HCT116 (cell line): Measurements from ENCODE around the gene LUC7L. TPM values are rescaled to one million over a fixed set of nuclear protein-coding genes. Genes with fewer than 3 reads are reported as not detected.

Experiments used
- ATAC-seq: fragments of 200-7000 bp; cut with Tn5 transposase; 2 replicates; pipeline ENCODE4 v1.9.1; 2020; ENCODE audit warnings: mild to moderate bottlenecking, moderate library complexity
- BruUV-seq: library from RNA; stranded (reverse); fragments of 400-500 nt; replicated peaks from 2 replicates; lab custom pipeline; 2021; lab: Mats Ljungman, UMichigan
- CTCF ChIA-PET: fragments of 300-600 bp; sonication (Branson Sonifier 250); formaldehyde crosslinking; loops from one replicate; lab custom pipeline; 2021; ENCODE audit warnings: antibody characterized with exemption; lab: Charles Lee
- POLR2A ChIA-PET: fragments of 300-600, 350-600 bp; sonication (Branson Sonifier 250); formaldehyde crosslinking; loops from one replicate; lab custom pipeline; 2021; ENCODE audit warnings: antibody characterized with exemption; lab: Charles Lee
- RAD21 ChIA-PET, 2 experiments: fragments of 300-600 bp; sonication (Branson Sonifier 250); formaldehyde crosslinking; loops; one replicate each; lab custom pipeline; 2023; ENCODE audit warnings: low total read pairs in 2 of 2; ENCODE audit not compliant: uncharacterized antibody in 2 of 2, unreplicated experiment in 2 of 2, low non-redundant PET in 1 of 2; lab: Charles Lee
- DNase-seq: peaks from one replicate; pipeline ENCODE4 v3.0.0-alpha.2; 2010; ENCODE audit warnings: low read depth, low spot score
- H2AFZ ChIP-seq: fragments of 200-600 bp; shearing (Covaris generic), sonication (generic); 2 replicates; pipeline ENCODE4 v1.6.1; 2017; ENCODE audit warnings: low read depth, mixed run types, mixed read lengths, antibody characterized with exemption, low read length; ENCODE audit not compliant: poor library complexity, severe bottlenecking
- H3K27ac ChIP-seq: 2 replicates; pipeline ENCODE4 v1.5.1; 2012; ENCODE audit warnings: low read depth, low read length
- H3K27me3 ChIP-seq: fragments of 200-600 bp; sonication (generic); 2 replicates; pipeline ENCODE4 v1.6.1; 2016; ENCODE audit warnings: mixed run types, low read length, mixed read lengths; ENCODE audit not compliant: insufficient read depth
- H3K36me3 ChIP-seq, 2 experiments: fragments of 200-500 bp in 1 of 2; fragments of 200-600 bp in 1 of 2; sonication (Bioruptor generic) in 1 of 2; sonication (generic) in 1 of 2; 2 replicates each; pipeline versions ENCODE4 v1.5.1 to v1.6.1; 2014 to 2016; ENCODE audit warnings: low read length in 2 of 2, inconsistent platforms in 1 of 2, mixed read lengths in 1 of 2, mixed run types in 1 of 2; ENCODE audit not compliant: insufficient read depth in 2 of 2, control insufficient read depth in 1 of 2
- H3K4me1 ChIP-seq, 2 experiments: fragments of 200-600 bp in 1 of 2; sonication (generic) in 1 of 2; 2 replicates each; pipeline versions ENCODE4 v1.5.1 to v1.6.1; 2012 to 2017; ENCODE audit warnings: low read length in 2 of 2, inconsistent platforms in 1 of 2, mild to moderate bottlenecking in 1 of 2, mixed read lengths in 1 of 2, mixed run types in 1 of 2, moderate library complexity in 1 of 2; ENCODE audit not compliant: insufficient read depth in 2 of 2, control insufficient read depth in 1 of 2
- H3K4me2 ChIP-seq: fragments of 200-600 bp; sonication (generic); 2 replicates; pipeline ENCODE4 v1.6.1; 2017; ENCODE audit warnings: mixed run types, low read length, mixed read lengths
- H3K4me3 ChIP-seq, 2 experiments: fragments of 200-600 bp in 1 of 2; sonication (generic) in 1 of 2; replicated peaks in 1 of 2; 2 replicates each; pipeline ENCODE4 v1.5.1; 2011 to 2016; ENCODE audit warnings: low read length in 2 of 2, control low read depth in 1 of 2, low read depth in 1 of 2, mild to moderate bottlenecking in 1 of 2, mixed read lengths in 1 of 2, mixed run types in 1 of 2
- H3K79me2 ChIP-seq: fragments of 200-600 bp; sonication (generic); 2 replicates; pipeline ENCODE4 v1.6.1; 2017; ENCODE audit warnings: mild to moderate bottlenecking, mixed run types, low read length, moderate library complexity, mixed read lengths; ENCODE audit not compliant: insufficient read depth
- H3K9ac ChIP-seq: fragments of 200-600 bp; sonication (generic); 2 replicates; pipeline ENCODE4 v1.6.1; 2016; ENCODE audit warnings: low read length, mixed read lengths
- H3K9me2 ChIP-seq: fragments of 200-600 bp; sonication (generic), shearing (Covaris generic); 2 replicates; pipeline ENCODE4 v1.6.1; 2017; ENCODE audit warnings: mixed run types, mild to moderate bottlenecking, moderate library complexity; ENCODE audit not compliant: insufficient read depth
- H3K9me3 ChIP-seq, 2 experiments: fragments of 200-500 bp in 1 of 2; fragments of 200-600 bp in 1 of 2; sonication (Bioruptor generic) in 1 of 2; sonication (generic) in 1 of 2; 2 replicates each; pipeline ENCODE4 v1.6.1; 2014 to 2017; ENCODE audit warnings: low read length in 2 of 2, mixed read lengths in 2 of 2, inconsistent platforms in 1 of 2, low read depth in 1 of 2, mild to moderate bottlenecking in 1 of 2, mixed run types in 1 of 2, moderate library complexity in 1 of 2; ENCODE audit not compliant: control insufficient read depth in 1 of 2, insufficient read depth in 1 of 2
- H4K20me1 ChIP-seq: fragments of 200-600 bp; sonication (generic), shearing (Covaris generic); 2 replicates; pipeline ENCODE4 v1.6.1; 2017; ENCODE audit warnings: mixed run types, mild to moderate bottlenecking, moderate library complexity; ENCODE audit not compliant: insufficient read depth
- CBX3 ChIP-seq: IDR thresholded peaks from 2 replicates; pipeline ENCODE4 v1.6.1; 2012; ENCODE audit warnings: low read depth
- CEBPB ChIP-seq: IDR thresholded peaks from 2 replicates; pipeline ENCODE4 v1.6.1; 2012; ENCODE audit warnings: low read depth
- EGR1 ChIP-seq: IDR thresholded peaks from 2 replicates; pipeline ENCODE4 v1.6.1; 2012; ENCODE audit warnings: low read depth
- ELF1 ChIP-seq: IDR thresholded peaks from 2 replicates; pipeline ENCODE4 v1.6.1; 2012; ENCODE audit warnings: low read depth, borderline replicate concordance
- EZH2 ChIP-seq: fragments of 200-600 bp; sonication (generic); IDR thresholded peaks from 2 replicates; pipeline ENCODE4 v1.6.1; 2017; ENCODE audit warnings: antibody characterized with exemption, mixed run types
- EZH2phosphoT487 ChIP-seq: fragments of 200-600 bp; IDR thresholded peaks from 2 replicates; pipeline ENCODE4 v1.6.1; 2018; ENCODE audit warnings: antibody characterized with exemption, borderline replicate concordance
- FOSL1 ChIP-seq: IDR thresholded peaks from 2 replicates; pipeline ENCODE4 v1.6.1; 2012; ENCODE audit warnings: low read depth
- POLR2A ChIP-seq: IDR thresholded peaks from 2 replicates; pipeline ENCODE4 v1.7.0; 2011; ENCODE audit warnings: borderline replicate concordance; ENCODE audit not compliant: insufficient read depth, insufficient read length; ENCODE audit errors: extremely low read depth
- RAD21 ChIP-seq: IDR thresholded peaks from 2 replicates; pipeline ENCODE4 v1.6.1; 2012; ENCODE audit warnings: low read depth, mild to moderate bottlenecking
- SIN3A ChIP-seq: IDR thresholded peaks from 2 replicates; pipeline ENCODE4 v1.6.1; 2012; ENCODE audit warnings: low read depth
- SP1 ChIP-seq: IDR thresholded peaks from 2 replicates; pipeline ENCODE4 v1.6.1; 2012; ENCODE audit warnings: low read depth
- TCF7L2 ChIP-seq: IDR thresholded peaks from 2 replicates; pipeline ENCODE4 v1.7.0; 2011; ENCODE audit warnings: borderline replicate concordance, inconsistent platforms; ENCODE audit not compliant: insufficient read depth, insufficient read length; ENCODE audit errors: extremely low read depth
- YY1 ChIP-seq: IDR thresholded peaks from 2 replicates; pipeline ENCODE4 v1.6.1; 2011; ENCODE audit warnings: low read length, low read depth, moderate library complexity, mild to moderate bottlenecking; ENCODE audit not compliant: insufficient replicate concordance; ENCODE audit errors: extremely low read depth
- ZFX ChIP-seq: fragments of 450-650 bp; IDR thresholded peaks from 2 replicates; pipeline ENCODE4 v1.6.1; 2017
- ZNF274 ChIP-seq: fragments of 200-500 bp; sonication (Bioruptor generic); IDR thresholded peaks from 2 replicates; pipeline ENCODE4 v1.6.1; 2014; ENCODE audit warnings: mild to moderate bottlenecking, low read depth, low read length, inconsistent platforms
- intact Hi-C: fragments of 100-400 bp; cut with micrococcal nuclease; formaldehyde crosslinking; loops from 2 replicates; pipeline ENCODE4 v1.10.0; 2022
- total RNA-seq: library from RNA; stranded (reverse); gene quantifications from one replicate; pipeline ENCODE4 v1.2.1, GENCODE V29; 2021; ENCODE audit not compliant: unreplicated experiment
- TF ChIP-seq, protein P1 (sequence below): IDR thresholded peaks from 2 replicates; pipeline ENCODE4 v1.6.1; 2011; ENCODE audit warnings: mild to moderate bottlenecking, low read length, moderate library complexity; ENCODE audit not compliant: insufficient replicate concordance; ENCODE audit errors: extremely low read depth
- TF ChIP-seq, protein P2 (sequence below), 3 experiments: fragments of 200-600 bp in 1 of 3; sonication (generic) in 1 of 3; IDR thresholded peaks in 2 of 3; conservative IDR thresholded peaks in 1 of 3; 2 replicates each; pipeline ENCODE4 v1.5.1; 2012 to 2017; ENCODE audit warnings: low read depth in 2 of 3, low read length in 2 of 3, antibody characterized with exemption in 1 of 3, borderline replicate concordance in 1 of 3, control low read depth in 1 of 3, mild to moderate bottlenecking in 1 of 3, mixed read lengths in 1 of 3, mixed run types in 1 of 3, moderate library complexity in 1 of 3; ENCODE audit not compliant: insufficient read depth in 1 of 3
- TF ChIP-seq, protein P3 (sequence below): IDR thresholded peaks from 2 replicates; pipeline ENCODE4 v1.6.1; 2012
- TF ChIP-seq, protein P4 (sequence below): IDR thresholded peaks from 2 replicates; pipeline ENCODE4 v1.6.1; 2012; ENCODE audit warnings: low read depth
- TF ChIP-seq, protein P5 (sequence below): IDR thresholded peaks from 2 replicates; pipeline ENCODE4 v1.6.1; 2012

The LUC7L gene
- total RNA-seq, 1 experiment from 2014 or later: 50.5 TPM

DNA sequence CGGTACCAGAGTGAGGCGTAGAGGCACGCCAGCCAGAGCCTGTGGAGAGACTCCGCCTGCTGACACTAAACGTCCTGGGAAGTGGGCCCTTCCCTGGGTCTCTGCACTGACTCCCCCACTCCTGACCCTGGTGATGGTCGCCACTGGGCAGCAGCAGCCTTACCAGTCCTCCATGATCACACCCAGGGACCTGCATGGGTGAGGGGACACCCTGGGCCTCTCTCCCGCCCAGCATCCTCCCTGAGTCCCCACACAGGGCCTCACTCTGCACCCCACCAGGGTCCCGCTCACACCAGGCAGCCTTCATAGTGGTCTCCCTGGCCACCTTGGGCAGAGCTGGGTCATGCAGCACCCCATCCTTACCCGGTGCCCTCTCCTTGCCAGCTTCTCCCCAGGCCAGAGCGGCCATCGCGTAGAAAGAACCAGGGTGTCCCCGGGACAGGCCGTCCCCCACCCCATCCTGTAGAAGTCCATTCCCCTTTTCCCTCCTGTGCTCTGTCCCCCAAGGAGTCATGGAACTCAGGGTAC, 35.8 kb upstream of the LUC7L start:
- H2AFZ ChIP-seq: no peak overlapping the region
- no peak for ATAC-seq
- POLR2A ChIA-PET: no interaction called here
- no peak overlapping the region for H3K27ac ChIP-seq
- CTCF ChIA-PET: no interaction called here
- no peak overlapping the region for H3K4me2 ChIP-seq
- H4K20me1 ChIP-seq: no peaks in the 10 kb centered on the region
- no peaks in the 10 kb centered on the region for H3K79me2 ChIP-seq
- H3K4me3 ChIP-seq: no peak overlapping the region
- no peak overlapping the region for H3K9ac ChIP-seq
- H3K9me3 ChIP-seq: no peaks in the 10 kb centered on the region
- intact Hi-C loops: no loop called here
- no peaks in the 10 kb centered on the region for H3K27me3 ChIP-seq
- no peaks in the 10 kb centered on the region for H3K9me2 ChIP-seq
- RAD21 ChIA-PET: no interaction called here
- TF ChIP-seq EZH2phosphoT487 (no peak), SIN3A (no peak), TCF7L2 (no peak), ELF1 (no peak), YY1 (no peak), CBX3 (no peak), ZFX (no peak), EZH2 (no peak), CEBPB (no peak), POLR2A (no peak), ZNF274 (no peak), SP1 (no peak), FOSL1 (no peak), EGR1 (no peak), RAD21 (no peak)
- TF ChIP-seq, protein P1, sequence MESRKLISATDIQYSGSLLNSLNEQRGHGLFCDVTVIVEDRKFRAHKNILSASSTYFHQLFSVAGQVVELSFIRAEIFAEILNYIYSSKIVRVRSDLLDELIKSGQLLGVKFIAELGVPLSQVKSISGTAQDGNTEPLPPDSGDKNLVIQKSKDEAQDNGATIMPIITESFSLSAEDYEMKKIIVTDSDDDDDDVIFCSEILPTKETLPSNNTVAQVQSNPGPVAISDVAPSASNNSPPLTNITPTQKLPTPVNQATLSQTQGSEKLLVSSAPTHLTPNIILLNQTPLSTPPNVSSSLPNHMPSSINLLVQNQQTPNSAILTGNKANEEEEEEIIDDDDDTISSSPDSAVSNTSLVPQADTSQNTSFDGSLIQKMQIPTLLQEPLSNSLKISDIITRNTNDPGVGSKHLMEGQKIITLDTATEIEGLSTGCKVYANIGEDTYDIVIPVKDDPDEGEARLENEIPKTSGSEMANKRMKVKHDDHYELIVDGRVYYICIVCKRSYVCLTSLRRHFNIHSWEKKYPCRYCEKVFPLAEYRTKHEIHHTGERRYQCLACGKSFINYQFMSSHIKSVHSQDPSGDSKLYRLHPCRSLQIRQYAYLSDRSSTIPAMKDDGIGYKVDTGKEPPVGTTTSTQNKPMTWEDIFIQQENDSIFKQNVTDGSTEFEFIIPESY: no peak
- TF ChIP-seq, protein P2, sequence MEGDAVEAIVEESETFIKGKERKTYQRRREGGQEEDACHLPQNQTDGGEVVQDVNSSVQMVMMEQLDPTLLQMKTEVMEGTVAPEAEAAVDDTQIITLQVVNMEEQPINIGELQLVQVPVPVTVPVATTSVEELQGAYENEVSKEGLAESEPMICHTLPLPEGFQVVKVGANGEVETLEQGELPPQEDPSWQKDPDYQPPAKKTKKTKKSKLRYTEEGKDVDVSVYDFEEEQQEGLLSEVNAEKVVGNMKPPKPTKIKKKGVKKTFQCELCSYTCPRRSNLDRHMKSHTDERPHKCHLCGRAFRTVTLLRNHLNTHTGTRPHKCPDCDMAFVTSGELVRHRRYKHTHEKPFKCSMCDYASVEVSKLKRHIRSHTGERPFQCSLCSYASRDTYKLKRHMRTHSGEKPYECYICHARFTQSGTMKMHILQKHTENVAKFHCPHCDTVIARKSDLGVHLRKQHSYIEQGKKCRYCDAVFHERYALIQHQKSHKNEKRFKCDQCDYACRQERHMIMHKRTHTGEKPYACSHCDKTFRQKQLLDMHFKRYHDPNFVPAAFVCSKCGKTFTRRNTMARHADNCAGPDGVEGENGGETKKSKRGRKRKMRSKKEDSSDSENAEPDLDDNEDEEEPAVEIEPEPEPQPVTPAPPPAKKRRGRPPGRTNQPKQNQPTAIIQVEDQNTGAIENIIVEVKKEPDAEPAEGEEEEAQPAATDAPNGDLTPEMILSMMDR (IDR thresholded peaks at IDR 0.05 in 2 of 3, conservative IDR thresholded peaks at IDR 0.05 in 1 of 3; ENCODE audit: borderline replicate concordance in 1 of 3, insufficient read depth in 1 of 3, low read depth in 2 of 3, low read length in 2 of 3): no peak
- TF ChIP-seq, protein P3, sequence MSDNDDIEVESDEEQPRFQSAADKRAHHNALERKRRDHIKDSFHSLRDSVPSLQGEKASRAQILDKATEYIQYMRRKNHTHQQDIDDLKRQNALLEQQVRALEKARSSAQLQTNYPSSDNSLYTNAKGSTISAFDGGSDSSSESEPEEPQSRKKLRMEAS: no peak
- TF ChIP-seq, protein P4, sequence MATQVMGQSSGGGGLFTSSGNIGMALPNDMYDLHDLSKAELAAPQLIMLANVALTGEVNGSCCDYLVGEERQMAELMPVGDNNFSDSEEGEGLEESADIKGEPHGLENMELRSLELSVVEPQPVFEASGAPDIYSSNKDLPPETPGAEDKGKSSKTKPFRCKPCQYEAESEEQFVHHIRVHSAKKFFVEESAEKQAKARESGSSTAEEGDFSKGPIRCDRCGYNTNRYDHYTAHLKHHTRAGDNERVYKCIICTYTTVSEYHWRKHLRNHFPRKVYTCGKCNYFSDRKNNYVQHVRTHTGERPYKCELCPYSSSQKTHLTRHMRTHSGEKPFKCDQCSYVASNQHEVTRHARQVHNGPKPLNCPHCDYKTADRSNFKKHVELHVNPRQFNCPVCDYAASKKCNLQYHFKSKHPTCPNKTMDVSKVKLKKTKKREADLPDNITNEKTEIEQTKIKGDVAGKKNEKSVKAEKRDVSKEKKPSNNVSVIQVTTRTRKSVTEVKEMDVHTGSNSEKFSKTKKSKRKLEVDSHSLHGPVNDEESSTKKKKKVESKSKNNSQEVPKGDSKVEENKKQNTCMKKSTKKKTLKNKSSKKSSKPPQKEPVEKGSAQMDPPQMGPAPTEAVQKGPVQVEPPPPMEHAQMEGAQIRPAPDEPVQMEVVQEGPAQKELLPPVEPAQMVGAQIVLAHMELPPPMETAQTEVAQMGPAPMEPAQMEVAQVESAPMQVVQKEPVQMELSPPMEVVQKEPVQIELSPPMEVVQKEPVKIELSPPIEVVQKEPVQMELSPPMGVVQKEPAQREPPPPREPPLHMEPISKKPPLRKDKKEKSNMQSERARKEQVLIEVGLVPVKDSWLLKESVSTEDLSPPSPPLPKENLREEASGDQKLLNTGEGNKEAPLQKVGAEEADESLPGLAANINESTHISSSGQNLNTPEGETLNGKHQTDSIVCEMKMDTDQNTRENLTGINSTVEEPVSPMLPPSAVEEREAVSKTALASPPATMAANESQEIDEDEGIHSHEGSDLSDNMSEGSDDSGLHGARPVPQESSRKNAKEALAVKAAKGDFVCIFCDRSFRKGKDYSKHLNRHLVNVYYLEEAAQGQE: no peak
- TF ChIP-seq, protein P5, sequence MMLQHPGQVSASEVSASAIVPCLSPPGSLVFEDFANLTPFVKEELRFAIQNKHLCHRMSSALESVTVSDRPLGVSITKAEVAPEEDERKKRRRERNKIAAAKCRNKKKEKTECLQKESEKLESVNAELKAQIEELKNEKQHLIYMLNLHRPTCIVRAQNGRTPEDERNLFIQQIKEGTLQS: no peak
- no peaks in the 10 kb centered on the region for H3K36me3 ChIP-seq
- no peaks in the 10 kb centered on the region for H3K4me1 ChIP-seq
- DNase-seq: no peak
- BruUV-seq: no TSS peak
